OCI-LY3 (cell line): Measurements from ENCODE around the gene MAP3K19.

Experiments
- EZH2phosphoT487 ChIP-seq: fragments of 200-600 bp; shearing (Covaris generic); IDR thresholded peaks from 2 replicates; pipeline ENCODE4 v1.6.1; 2018; ENCODE audit warnings: antibody characterized with exemption, mixed run types, low read depth
- TF ChIP-seq, protein P1 (sequence below): fragments of 200-600, 300-600 bp; sonication (generic); IDR thresholded peaks from 2 replicates; pipeline ENCODE4 v1.5.1; 2014; ENCODE audit warnings: antibody characterized with exemption, low read length, low read depth

DNA sequence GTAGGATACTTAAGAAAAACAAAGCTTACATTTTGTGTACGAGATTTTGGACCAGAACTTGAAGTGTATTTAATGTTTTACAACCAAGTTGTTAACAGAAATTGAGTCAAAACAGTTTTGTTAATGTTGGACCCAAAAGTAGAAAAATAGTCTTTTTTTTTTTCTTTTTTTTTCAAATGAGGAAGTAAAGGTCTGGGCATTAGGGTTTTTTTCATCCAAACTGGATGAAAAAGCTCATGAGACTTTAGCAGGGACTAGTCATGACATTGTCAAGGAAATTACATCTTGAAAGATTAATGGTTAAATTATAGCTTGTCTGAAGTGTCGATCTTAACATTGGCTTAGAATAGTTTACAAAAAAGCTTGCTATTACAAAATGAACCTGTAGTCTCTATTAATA is 96.4 kb downstream of the MAP3K19 start:
- TF ChIP-seq, protein P1, sequence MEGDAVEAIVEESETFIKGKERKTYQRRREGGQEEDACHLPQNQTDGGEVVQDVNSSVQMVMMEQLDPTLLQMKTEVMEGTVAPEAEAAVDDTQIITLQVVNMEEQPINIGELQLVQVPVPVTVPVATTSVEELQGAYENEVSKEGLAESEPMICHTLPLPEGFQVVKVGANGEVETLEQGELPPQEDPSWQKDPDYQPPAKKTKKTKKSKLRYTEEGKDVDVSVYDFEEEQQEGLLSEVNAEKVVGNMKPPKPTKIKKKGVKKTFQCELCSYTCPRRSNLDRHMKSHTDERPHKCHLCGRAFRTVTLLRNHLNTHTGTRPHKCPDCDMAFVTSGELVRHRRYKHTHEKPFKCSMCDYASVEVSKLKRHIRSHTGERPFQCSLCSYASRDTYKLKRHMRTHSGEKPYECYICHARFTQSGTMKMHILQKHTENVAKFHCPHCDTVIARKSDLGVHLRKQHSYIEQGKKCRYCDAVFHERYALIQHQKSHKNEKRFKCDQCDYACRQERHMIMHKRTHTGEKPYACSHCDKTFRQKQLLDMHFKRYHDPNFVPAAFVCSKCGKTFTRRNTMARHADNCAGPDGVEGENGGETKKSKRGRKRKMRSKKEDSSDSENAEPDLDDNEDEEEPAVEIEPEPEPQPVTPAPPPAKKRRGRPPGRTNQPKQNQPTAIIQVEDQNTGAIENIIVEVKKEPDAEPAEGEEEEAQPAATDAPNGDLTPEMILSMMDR, result no peak
- TF ChIP-seq EZH2phosphoT487, result no peak
